K562 (cell line): Measurements from ENCODE around the gene MAPKAPK3. TPM values are rescaled to one million over a fixed set of nuclear protein-coding genes. Genes with fewer than 3 reads are reported as not detected.

Experiments
- ATAC-seq: fragments of 200-7000 bp; cut with Tn5 transposase; 3 replicates; pipeline ENCODE4 v1.9.1; 2020; ENCODE audit warnings: moderate library complexity
- BruUV-seq: library from RNA; stranded (reverse); fragments of 400-500 nt; replicated peaks from 2 replicates; lab custom pipeline; 2021; lab: Mats Ljungman, UMichigan
- CTCF ChIA-PET: fragments of 300-600 bp; formaldehyde crosslinking; extraction: SDS; loops from one replicate; lab custom pipeline; 2021; ENCODE audit warnings: low intra/inter-chr PET ratio; lab: Yijun Ruan, JAX
- POLR2A ChIA-PET: fragments of 300-600, 350-650 bp; sonication (Branson Sonifier 250); formaldehyde crosslinking; extraction: SDS; loops from one replicate; lab custom pipeline; 2021; ENCODE audit warnings: antibody characterized with exemption, inconsistent platforms; lab: Yijun Ruan, JAX
- DNase-seq, 4 experiments: peaks; one replicate each; pipeline versions ENCODE4 v3.0.0 to v3.0.0-alpha.2; 2011 to 2018; ENCODE audit warnings: low spot score in 3 of 4, mixed read lengths in 3 of 4; ENCODE audit errors: extremely low read depth in 1 of 4
- FAIRE-seq: peaks from 2 replicates; lab custom pipeline; 2011; peaks lifted over from hg19 to GRCh38; lab: Jason Lieb, UNC
- H2AFZ ChIP-seq: 2 replicates; pipeline ENCODE4 v1.6.0; 2011; ENCODE audit warnings: low read depth, low read length, control low read depth, inconsistent platforms
- H3K27ac ChIP-seq: fragments of 200-600 bp; 3 replicates; pipeline ENCODE4 v1.8.0; 2011; ENCODE audit warnings: low read depth, mild to moderate bottlenecking, control low read depth, inconsistent platforms, low read length, moderate library complexity, mixed read lengths; ENCODE audit errors: extremely low read depth
- H3K27me3 ChIP-seq, 2 experiments: fragments of 300-600 bp in 1 of 2; 2 replicates in 1 of 2; 3 replicates in 1 of 2; pipeline versions ENCODE4 v1.6.0 to v1.8.0; 2011; ENCODE audit warnings: inconsistent platforms in 2 of 2, low read length in 2 of 2, mild to moderate bottlenecking in 1 of 2, mixed read lengths in 1 of 2, moderate library complexity in 1 of 2; ENCODE audit not compliant: control insufficient read depth in 2 of 2, insufficient read depth in 2 of 2
- H3K36me3 ChIP-seq: fragments of 300-600 bp; 3 replicates; pipeline ENCODE4 v1.8.0; 2011; ENCODE audit warnings: mild to moderate bottlenecking, low read length, inconsistent platforms; ENCODE audit not compliant: control insufficient read depth, insufficient read depth
- H3K4me1 ChIP-seq, 2 experiments: fragments of 200-600 bp in 1 of 2; replicated peaks in 1 of 2; 2 replicates in 1 of 2; 3 replicates in 1 of 2; pipeline versions ENCODE4 v1.5.1 to v1.8.0; 2011; ENCODE audit warnings: inconsistent platforms in 2 of 2, low read length in 2 of 2, mild to moderate bottlenecking in 1 of 2, mixed read lengths in 1 of 2, moderate library complexity in 1 of 2; ENCODE audit not compliant: control insufficient read depth in 2 of 2, insufficient read depth in 2 of 2
- H3K4me2 ChIP-seq: 2 replicates; pipeline ENCODE4 v1.6.1; 2011; ENCODE audit warnings: low read length, control low read depth, inconsistent platforms, mixed read lengths; ENCODE audit not compliant: insufficient read depth
- H3K4me3 ChIP-seq: fragments of 200-600 bp; sonication (generic), shearing (Covaris generic); 2 replicates; pipeline ENCODE4 v1.5.1; 2016; ENCODE audit warnings: control low read depth, inconsistent platforms
- H3K79me2 ChIP-seq: fragments of 200-600 bp; 3 replicates; pipeline ENCODE4 v1.8.0; 2011; ENCODE audit warnings: low read length, inconsistent platforms; ENCODE audit not compliant: control insufficient read depth, insufficient read depth
- H3K9ac ChIP-seq, 2 experiments: 2 replicates each; pipeline versions ENCODE4 v1.6.0 to v1.6.1; 2011; ENCODE audit warnings: low read depth in 2 of 2, low read length in 2 of 2, control low read depth in 1 of 2, inconsistent platforms in 1 of 2, mild to moderate bottlenecking in 1 of 2, mixed read lengths in 1 of 2; ENCODE audit not compliant: insufficient read depth in 1 of 2
- H3K9me1 ChIP-seq: one replicate; pipeline ENCODE4 v1.6.0; 2011; ENCODE audit warnings: inconsistent platforms, mild to moderate bottlenecking, low read length, moderate library complexity; ENCODE audit not compliant: control insufficient read depth, insufficient read depth
- H3K9me3 ChIP-seq: replicated peaks from 2 replicates; pipeline ENCODE4 v1.5.1; 2011; ENCODE audit warnings: low read depth, low read length, inconsistent platforms; ENCODE audit not compliant: control insufficient read depth, insufficient read depth
- H4K20me1 ChIP-seq: replicated peaks from 2 replicates; pipeline ENCODE4 v1.6.1; 2011; ENCODE audit warnings: low read length, inconsistent platforms, mixed read lengths; ENCODE audit not compliant: control insufficient read depth, insufficient read depth
- BRF1 ChIP-seq: IDR thresholded peaks from 3 replicates; pipeline ENCODE4 v1.6.1; 2011; ENCODE audit warnings: borderline replicate concordance, mild to moderate bottlenecking; ENCODE audit not compliant: insufficient read length; ENCODE audit errors: extremely low read depth
- CC2D1A ChIP-seq: fragments of 450-650 bp; IDR thresholded peaks from 2 replicates; pipeline ENCODE4 v1.6.1; 2017; ENCODE audit warnings: mild to moderate bottlenecking
- DEAF1 ChIP-seq: fragments of 450-650 bp; formaldehyde crosslinking; IDR thresholded peaks from 2 replicates; pipeline ENCODE4 v1.4.0; 2020; ENCODE audit warnings: mild to moderate bottlenecking, moderate library complexity
- MEF2D ChIP-seq: conservative IDR thresholded peaks from 2 replicates; pipeline ENCODE4 v1.6.1; 2016; ENCODE audit warnings: low read depth, missing genetic modification characterization, missing compliant biosample characterization
- NR1H2 ChIP-seq: sonication (generic); formaldehyde crosslinking; IDR thresholded peaks from 2 replicates; pipeline ENCODE4 v1.4.0; 2020; ENCODE audit warnings: mild to moderate bottlenecking, missing genetic modification reagents
- RAD21 ChIP-seq, 2 experiments: fragments of 250-450 bp in 1 of 2; fragments of 450-650 bp in 1 of 2; sonication (Bioruptor Pico) in 1 of 2; formaldehyde crosslinking in 1 of 2; IDR thresholded peaks in 1 of 2; conservative IDR thresholded peaks in 1 of 2; 2 replicates each; pipeline versions ENCODE4 v1.4.0 to v1.8.0; 2020 to 2022; ENCODE audit warnings: mild to moderate bottlenecking in 2 of 2, moderate library complexity in 1 of 2
- SMC3 ChIP-seq: conservative IDR thresholded peaks from 2 replicates; pipeline ENCODE4 v1.6.1; 2011; ENCODE audit warnings: low read depth, low read length, improper control_type of control experiment; ENCODE audit not compliant: insufficient read depth
- ZBTB26 ChIP-seq: fragments of 450-650 bp; formaldehyde crosslinking; IDR thresholded peaks from 2 replicates; pipeline ENCODE4 v1.4.0; 2022; ENCODE audit warnings: missing genetic modification characterization
- ZHX1 ChIP-seq: fragments of 150-350 bp; conservative IDR thresholded peaks from 2 replicates; pipeline ENCODE4 v1.6.1; 2014; ENCODE audit warnings: low read length
- ZNF311 ChIP-seq: fragments of 250-450 bp; sonication (Bioruptor Pico); IDR thresholded peaks from 2 replicates; pipeline ENCODE4 v1.4.0; 2020; ENCODE audit warnings: mild to moderate bottlenecking, moderate library complexity
- ZNF592 ChIP-seq: fragments of 450-650 bp; IDR thresholded peaks from 2 replicates; pipeline ENCODE4 v1.6.1; 2017; ENCODE audit warnings: antibody characterized with exemption, mild to moderate bottlenecking
- WGBS: fragments of 100-300 bp; shearing (Covaris generic); methylation state at CpG from one replicate; pipeline ENCODE4 v1.1.6; 2016; ENCODE audit warnings: low coverage, mixed read lengths; ENCODE audit not compliant: insufficient coverage; ENCODE audit errors: missing lambda C conversion rate; 5-methylcytosine and 5-hydroxymethylcytosine counted together
- in situ Hi-C: fragments of 300-500 bp; cut with MboI; formaldehyde crosslinking; loops from 4 replicates; pipeline ENCODE4 v1.15.0; 2018; ENCODE audit warnings: inconsistent platforms, mixed read lengths
- intact Hi-C: fragments of 100-400 bp; cut with micrococcal nuclease; formaldehyde crosslinking; loops from 2 replicates; pipeline ENCODE4 v1.14.2; 2022
- polyA plus RNA-seq, 8 experiments: library from polyadenylated mRNA; depleted of rRNA in 4 of 8; stranded (reverse) in 5 of 8; unstranded in 3 of 8; fragments of >200 nt; fragmentation: Nextera tagmentation in 2 of 8; fragmentation: Illumina TruSeq in 1 of 8; extraction: Ambion mirVana in 2 of 8; extraction: Trizol in 1 of 8; gene quantifications; 2 replicates each; pipeline versions ENCODE4 v1.2.1 to v1.2.3, GENCODE V29; 2011 to 2014; ENCODE audit warnings: inconsistent platforms in 1 of 8, missing spikeins in 1 of 8
- total RNA-seq, 7 experiments: library from RNA; depleted of rRNA in 6 of 7; stranded (reverse); fragments of >200 nt in 6 of 7; fragmentation: Illumina TruSeq in 2 of 7; extraction: Trizol in 2 of 7; gene quantifications; 2 replicates each; pipeline versions ENCODE4 v1.2.1 to v1.2.3, GENCODE V29; 2011 to 2021; ENCODE audit warnings: low replicate concordance in 1 of 7

MAPKAPK3 gene
- total and polyA plus RNA-seq, 9 of the 15 experiments (the other 6 are each of a cell fraction or from before 2014, with no cell fraction given): 8.0 to 56.4 (median 41.2) TPM

GRCh38 chr3:50572158-50572557 is 44.8 kb upstream of the MAPKAPK3 start:
- H4K20me1 ChIP-seq: no peaks in the 10 kb centered on the region
- H3K9ac ChIP-seq: peak overlapping the region in 1 of 2 experiments; percentile 84; a peak in 1 of 4 replicates
- ChIA-PET POLR2A (interaction anchor here (0.5 to 1.6 kb wide), 4 partner anchors 30 to 41 kb away, joined by 3 to 7 read pairs (median 4); no protein-coding TSS in a partner anchor), CTCF (interaction anchor here (0.6 to 5.6 kb wide), 2 partner anchors 34 to 42 kb away, joined by 3 to 56 read pairs; partner anchors contain the start of genes CISH and MAPKAPK3)
- no peak overlapping the region for H2AFZ ChIP-seq
- H3K4me2 ChIP-seq: no peak overlapping the region
- ATAC-seq: peak; percentile 52
- H3K4me3 ChIP-seq: no peak overlapping the region
- peaks cover 50 to 56% of the 10 kb centered on the region in 2 experiments; a peak in 4 of 5 replicates for H3K4me1 ChIP-seq
- H3K79me2 ChIP-seq: peaks cover 15% of the 10 kb centered on the region
- no CpG with 5 or more reads among the region's 1 CpG for WGBS
- H3K9me1 ChIP-seq: no peaks in the 10 kb centered on the region
- no peaks in the 10 kb centered on the region for H3K9me3 ChIP-seq
- H3K36me3 ChIP-seq: peaks cover 29% of the 10 kb centered on the region; the same call in 2 of the 3 replicates
- H3K27ac ChIP-seq: no peak overlapping the region; the same call in 2 of the 3 replicates
- in situ Hi-C loops: loop anchor here (5.0 kb wide), 1 partner anchor 85 kb away; no protein-coding TSS in a partner anchor
- H3K27me3 ChIP-seq: no peaks in the 10 kb centered on the region
- no TSS peak for BruUV-seq
- peak; percentile 57 to 78 (median 62) for DNase-seq
- peak; percentile 89 for FAIRE-seq
- intact Hi-C loops: loop anchor here (1.0 kb wide), 2 partner anchors 42 to 80 kb away; no protein-coding TSS in a partner anchor
- TF ChIP-seq SMC3: peak; percentile 94
- TF ChIP-seq ZBTB26 (CRISPR knock-in tag): no peak
- TF ChIP-seq CC2D1A: 0 out of 2 replicates have a peak, but pooled peaks have one; percentile 35
- 0 out of 2 replicates have a peak, but pooled peaks have one; percentile 38 for TF ChIP-seq NR1H2
- peak; percentile 85 to 93 for TF ChIP-seq RAD21 (CRISPR knock-in tag; conservative IDR thresholded peaks at IDR 0.05 in 1 of 2, IDR thresholded peaks at IDR 0.05 in 1 of 2)
- no peak for TF ChIP-seq MEF2D
- no peak for TF ChIP-seq ZNF311 (CRISPR knock-in tag)
- peak; percentile 82 for TF ChIP-seq DEAF1 (CRISPR knock-in tag)
- TF ChIP-seq ZNF592: peak; percentile 78
- no peak for TF ChIP-seq BRF1
- TF ChIP-seq ZHX1: no peak
